HPDE6-E6E7 (cell line): ENCODE measurements around the gene SPO11.

Source experiments
- DNase-seq: peaks from one replicate; pipeline ENCODE4 v3.0.0; 2011; ENCODE audit warnings: missing footprints; ENCODE audit errors: extremely low spot score

Gene SPO11

GRCh38 chr20:57310821-57311514 lies 18.6 kb upstream of the SPO11 start:
- no peak for DNase-seq

DNA sequence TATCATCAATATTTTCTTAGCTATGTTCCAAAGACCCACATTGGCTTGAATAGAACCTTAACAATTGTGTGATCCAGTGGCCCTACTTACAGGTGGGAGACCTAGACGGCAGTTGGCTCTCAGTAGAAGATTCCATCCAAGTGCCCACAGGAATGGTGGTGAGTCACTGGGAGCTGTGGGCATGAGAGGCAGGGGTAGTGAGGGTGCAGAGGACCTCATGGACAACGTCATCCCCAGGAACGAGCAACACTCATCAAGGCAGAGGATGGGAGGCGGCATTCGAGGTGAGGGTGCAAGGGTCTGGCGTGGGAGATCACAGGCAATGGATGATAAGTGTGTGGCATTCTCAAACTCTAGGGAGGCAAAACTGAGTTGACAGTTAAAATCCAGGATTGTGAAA lies 17.5 kb upstream of the SPO11 start:
- DNase-seq, result no peak

DNA sequence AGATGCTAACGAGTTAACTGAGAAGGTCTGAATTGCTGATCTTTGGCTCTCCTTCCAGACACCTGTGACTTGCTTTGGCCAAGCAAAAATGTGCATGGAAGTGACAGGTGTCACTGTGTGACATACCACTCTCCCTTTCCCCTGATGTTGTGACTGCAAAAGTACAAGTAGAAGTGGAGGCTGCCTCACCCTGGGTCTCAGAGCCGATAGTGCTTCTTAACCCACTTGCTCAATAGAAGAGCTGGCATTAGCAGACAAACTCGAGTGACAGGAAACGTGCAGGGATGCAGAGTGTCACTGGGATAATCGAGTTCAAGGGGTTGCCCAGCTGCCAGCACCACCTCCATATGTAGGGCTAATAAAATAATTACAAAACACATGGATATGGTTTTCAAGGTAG lies 16.4 kb upstream of the SPO11 start:
- DNase-seq, result no peak

DNA sequence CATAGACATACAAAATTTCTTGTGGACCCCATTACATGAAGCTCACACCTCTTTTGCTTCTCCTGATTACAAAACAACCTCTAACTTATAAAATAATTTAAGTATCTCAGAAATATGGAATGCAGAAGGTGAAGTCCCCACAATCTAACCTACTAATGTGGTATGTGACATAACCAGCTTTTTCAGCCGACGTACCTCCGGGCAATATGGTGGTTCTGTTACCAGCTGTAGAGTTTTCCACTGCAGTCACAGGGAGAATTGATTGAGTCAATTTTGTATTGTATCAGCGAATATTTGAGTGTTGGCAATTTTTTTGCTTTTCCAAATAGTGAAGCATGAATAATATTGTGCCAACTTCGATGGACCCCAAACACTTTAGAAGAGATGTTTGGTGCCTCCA lies 15.7 kb upstream of the SPO11 start:
- DNase-seq, result no peak

- no peak for DNase-seq
These were observed 14.3 kb upstream of the SPO11 start for GRCh38 chr20:57315083-57315975.

- DNase-seq, result no peak
These were observed 13.6 kb upstream of the SPO11 start for GRCh38 chr20:57315976-57316480.

- no peak for DNase-seq
These were observed 12.8 kb upstream of the SPO11 start for GRCh38 chr20:57316795-57317201.

DNA sequence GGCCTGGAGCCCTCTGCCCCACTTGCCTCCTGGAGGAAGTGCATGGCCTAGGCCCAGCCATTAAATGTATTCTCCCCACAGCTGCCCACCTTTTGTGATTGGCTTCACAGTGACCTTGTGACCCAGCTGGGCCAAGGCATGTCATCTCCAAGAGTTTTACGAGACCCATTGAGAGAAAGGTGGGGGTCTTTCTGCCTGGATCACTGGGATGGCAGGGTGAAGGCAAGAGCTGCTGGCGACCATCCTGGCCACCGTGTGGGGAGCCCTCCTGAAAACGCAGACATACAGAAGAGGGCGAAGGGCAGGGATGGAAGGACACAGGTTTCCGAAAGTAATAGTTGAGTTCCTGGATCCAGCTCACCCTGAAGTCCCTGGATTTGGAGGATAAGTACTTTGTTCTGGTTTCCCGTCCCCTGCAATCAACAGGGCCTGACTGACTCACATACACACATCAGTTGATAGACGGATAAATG lies 12.3 kb upstream of the SPO11 start:
- DNase-seq, result no peak

- no peak for DNase-seq
These were observed 11.7 kb upstream of the SPO11 start for GRCh38 chr20:57317789-57318371.

DNA sequence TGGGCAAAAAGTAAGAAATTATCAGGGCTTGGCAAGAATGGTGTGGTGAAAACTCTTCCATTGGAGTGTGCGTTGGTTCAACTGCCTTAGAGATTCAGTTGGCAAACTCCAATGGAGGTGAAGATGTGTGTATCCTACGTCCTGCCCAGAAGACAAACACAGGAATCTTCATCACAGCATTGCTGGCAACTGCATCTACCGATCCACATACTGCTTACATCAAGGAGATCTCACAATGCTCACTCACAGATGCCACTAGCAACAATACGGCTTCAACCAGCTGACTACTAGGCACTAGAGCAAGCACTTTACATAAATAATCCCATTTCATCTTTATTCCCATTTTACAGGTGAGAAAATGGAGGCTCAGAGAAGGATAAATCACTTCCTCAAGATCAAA lies 10.0 kb upstream of the SPO11 start:
- DNase-seq, result no peak

DNA sequence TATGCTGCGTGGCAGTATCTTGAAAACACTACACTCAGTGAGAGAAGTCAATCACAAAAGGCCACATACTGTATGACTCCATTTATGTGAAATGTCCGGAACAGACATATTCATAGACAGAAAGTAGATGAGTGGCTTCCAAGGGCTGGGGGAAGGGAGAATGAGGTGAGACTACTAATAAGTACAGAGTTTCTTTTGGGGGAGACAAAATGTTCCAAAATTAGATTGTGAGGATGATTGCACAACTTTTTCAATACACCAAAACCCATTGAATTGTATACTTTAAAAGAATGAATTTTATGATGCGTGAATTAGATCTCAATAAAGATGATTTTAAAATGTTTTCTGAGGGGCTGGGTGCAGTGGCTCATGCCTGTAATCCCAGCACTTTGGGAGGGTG lies 9.2 kb upstream of the SPO11 start:
- no peak for DNase-seq

GRCh38 chr20:57321142-57321541 lies 8.5 kb upstream of the SPO11 start:
- DNase-seq, result no peak

DNA sequence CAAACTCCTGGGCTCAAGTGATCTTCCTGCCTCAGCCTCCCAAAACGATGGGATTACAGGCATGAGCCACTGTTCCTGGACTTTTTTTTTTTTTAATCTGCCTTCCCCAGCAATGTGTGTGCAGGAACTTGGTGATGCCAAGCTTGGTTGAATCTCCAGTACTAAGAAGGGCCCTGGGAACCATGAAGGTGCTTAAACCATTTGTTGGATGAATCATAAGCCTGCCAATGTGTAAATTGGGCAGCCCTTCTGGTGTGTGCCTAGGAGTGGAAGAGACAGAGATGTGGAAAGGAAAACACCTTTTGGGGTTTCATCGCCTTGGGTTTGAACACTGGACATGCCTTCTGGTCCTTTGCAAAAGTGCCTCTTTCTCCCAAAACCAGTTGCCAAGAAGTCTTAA lies 7.1 kb upstream of the SPO11 start:
- no peak for DNase-seq

DNA sequence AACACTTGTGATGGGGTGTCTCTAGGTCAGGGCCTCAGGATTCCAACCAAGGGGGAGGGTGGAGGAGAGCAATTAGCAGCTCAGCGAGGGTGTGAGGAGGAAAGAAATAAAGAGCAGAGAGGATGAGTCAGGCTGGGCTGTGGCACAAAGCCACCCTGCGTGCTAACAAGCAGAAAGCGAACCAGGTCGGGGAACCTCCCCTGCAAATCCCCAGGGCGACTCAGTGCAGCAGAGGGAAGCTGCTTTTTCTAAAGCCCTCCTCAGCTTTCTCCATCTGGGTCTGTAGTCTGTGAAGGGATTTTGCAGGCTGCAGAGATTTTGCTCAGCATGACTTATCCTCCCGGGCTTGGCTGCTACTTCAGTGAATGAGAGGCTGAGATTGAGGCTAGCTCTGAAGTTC lies 6.6 kb upstream of the SPO11 start:
- DNase-seq, result peak; percentile 91

GRCh38 chr20:57325632-57326356 lies 3.8 kb upstream of the SPO11 start:
- DNase-seq, result no peak

DNA sequence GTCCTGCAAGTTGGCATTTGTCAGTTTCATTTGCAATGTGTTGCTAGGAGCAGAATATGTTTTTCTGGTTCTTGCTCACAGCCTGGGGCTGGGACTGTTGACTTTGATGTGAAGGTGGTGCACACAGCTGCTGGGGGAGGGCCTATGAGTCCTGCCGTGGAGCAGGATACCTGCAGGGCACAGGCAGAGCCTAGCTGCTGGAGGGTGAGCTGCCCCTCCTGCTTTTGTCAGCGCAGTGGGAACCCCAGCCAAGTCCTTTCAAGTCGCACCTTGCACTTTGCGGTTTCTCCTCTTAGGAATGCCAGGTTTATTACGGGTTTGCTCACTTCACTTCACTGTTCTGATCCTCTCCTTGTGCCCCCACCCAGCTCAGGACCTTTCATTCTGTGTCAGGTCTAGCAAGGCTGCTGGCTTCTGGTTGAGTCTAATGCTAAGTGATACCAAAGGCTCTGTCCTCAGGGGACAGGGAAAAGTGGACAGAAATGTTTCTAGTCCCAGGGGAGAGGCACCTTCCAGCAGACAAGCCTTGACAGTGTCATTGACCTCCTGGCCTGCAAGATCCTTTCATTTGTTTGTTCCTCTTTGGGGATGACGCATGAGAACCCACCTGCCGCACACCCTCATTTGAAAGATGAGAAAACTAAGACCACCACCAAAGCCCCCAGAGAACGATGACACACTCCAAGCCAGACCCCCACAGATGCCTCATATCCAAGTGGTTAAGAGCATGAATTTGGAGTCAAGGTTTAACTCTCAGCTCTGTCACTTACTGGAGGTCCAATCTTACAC lies 2.7 kb upstream of the SPO11 start:
- peak; percentile 100 for DNase-seq

GRCh38 chr20:57327820-57328219 lies 1.8 kb upstream of the SPO11 start:
- DNase-seq, result no peak

- DNase-seq, result no peak
These were observed 1.4 kb downstream of the SPO11 start for GRCh38 chr20:57330998-57331397.

DNA sequence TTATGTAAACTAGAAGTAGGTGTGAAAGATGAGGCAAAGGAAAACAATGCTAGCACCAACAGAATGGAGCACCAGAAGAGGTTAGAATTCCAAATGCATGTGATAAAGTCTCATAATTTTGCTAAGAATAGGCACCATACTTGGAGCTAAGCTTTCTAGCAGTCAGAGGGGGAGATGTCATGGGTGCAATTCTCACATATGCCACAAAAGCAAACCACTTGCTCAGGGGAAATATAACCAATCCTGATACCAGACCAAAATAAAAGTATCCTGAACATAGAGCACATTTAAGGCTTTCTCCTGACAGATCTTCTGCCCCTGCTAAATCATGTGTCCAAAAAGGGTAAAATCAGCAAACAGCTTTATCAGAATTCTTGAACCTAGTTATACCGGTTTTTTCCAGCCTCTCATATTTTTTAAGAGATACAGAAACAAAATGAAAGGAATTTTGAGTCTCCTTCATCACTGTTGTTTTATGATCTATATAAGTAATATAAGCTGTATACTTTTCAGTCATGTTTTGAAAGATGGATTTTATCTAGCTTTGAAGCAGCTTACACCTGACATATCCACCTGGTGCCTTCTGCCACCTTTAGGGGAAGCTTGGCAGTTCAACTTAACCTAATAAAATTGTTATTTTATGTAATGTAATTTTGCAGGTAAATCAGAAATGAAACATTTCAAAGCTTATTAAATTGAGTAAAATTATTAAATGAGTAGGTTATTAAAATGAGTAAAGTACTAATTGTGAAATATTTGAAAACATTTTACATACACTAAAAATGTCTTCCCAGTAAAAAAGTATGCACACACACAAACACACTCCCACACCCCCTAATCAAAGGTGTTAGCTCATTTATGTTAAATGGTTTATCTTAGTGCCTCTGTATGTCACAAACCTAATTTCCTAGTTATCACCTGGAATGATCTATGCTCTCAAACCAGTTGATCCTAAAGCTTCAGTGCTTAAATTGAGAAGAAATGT lies 2.8 kb downstream of the SPO11 start:
- DNase-seq, result no peak

- no peak for DNase-seq
These were observed 5.8 kb downstream of the SPO11 start for GRCh38 chr20:57335392-57335791.
